COLO668 (cell line): ENCODE data around the gene AADAT.

ENCODE experiments used
- DNase-seq: peaks from one replicate; lab custom pipeline; 2025; ENCODE audit not compliant: unreplicated experiment; lab: John Stamatoyannopoulos, UW

Gene AADAT

DNA sequence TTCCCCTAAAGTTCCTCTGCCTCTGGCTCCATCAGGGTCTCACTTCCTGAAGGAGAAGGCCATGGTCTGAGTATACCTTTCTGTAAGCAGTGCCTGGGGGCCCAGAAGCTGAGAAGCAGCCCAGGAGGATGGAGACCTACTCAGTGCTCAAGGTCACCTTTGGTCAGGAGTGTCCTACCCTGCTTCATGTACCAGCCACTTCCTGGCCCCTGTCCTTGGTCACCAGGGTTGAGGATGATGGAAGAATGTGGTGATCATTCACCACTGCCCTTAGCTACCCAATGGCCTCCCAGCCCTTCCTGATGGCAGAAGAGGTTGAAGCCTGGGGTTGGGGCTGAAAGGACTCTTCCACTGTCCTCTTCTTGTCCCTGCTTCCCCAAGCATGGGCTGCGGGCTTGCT, 54.5 kb downstream of the AADAT start:
- DNase-seq: no peak

DNA sequence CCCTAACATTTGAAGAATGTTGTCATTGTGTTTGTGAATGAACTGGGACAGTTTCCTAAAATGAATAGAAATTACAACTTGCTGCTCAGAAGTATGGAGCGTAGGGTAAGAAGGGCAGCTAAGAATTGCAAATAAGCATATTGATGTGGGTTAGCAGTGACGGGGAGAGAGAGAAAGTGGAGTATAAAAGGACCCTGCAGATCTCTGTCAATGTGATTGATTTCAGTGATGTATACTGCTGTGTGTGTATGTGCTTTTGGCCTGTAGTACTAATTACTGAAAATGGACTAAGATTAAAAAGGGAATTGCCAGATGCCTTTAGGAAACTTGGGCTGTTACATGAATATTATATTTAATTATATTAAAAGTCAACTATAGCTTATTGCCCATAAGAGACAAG, 55.8 kb downstream of the AADAT start:
- no peak for DNase-seq

DNA sequence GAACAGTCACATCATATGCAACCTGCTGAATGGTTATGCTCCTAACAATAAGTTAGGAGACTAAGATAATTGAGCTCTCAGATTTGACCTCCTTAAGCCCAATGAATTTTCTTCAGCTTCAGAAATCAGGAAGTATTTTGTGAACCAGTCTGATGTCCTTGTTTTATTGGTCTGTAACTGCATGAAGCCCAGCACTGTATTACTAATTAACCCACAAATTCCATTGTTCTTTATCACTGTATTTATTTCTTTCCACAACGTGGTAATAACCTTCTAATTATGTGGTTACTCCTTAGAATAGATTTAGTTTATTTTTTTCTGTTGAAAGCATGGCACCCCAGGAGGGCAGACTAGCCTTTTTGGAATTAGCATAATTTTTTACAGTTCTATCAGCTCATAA, 59.6 kb downstream of the AADAT start:
- no peak for DNase-seq

DNA sequence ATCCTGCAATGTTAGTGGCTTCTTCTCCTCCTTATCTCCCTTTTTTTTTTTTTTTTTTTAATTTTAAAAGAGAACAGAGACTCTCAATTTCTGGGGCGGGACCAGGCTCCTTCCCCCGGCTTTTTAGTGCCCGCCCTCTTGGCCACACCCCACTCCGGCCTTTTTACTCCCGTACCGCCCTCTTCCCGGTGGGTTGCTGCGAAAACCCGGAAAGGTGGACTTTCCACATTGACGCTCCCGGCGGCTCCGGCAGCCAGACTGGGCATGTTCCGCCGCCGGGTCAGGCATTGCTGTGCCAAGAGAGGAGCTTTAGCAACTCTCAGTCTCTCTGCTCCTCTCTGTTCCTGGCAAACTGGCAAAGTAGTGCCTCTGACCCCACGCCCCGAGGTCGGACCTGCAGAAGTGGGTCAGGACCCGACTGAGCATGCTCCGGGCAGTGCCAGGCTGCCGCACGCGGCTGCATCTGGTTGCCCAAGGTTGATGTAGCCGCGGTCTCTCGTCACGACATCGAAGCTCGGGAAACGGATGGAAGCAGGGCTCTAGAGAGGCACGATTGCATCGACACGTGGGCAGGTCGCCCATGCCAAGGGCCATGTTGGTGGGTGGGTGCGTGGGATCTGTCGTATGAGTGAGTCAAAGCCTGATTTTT, 62.5 kb downstream of the AADAT start:
- peak; percentile 93 for DNase-seq

DNA sequence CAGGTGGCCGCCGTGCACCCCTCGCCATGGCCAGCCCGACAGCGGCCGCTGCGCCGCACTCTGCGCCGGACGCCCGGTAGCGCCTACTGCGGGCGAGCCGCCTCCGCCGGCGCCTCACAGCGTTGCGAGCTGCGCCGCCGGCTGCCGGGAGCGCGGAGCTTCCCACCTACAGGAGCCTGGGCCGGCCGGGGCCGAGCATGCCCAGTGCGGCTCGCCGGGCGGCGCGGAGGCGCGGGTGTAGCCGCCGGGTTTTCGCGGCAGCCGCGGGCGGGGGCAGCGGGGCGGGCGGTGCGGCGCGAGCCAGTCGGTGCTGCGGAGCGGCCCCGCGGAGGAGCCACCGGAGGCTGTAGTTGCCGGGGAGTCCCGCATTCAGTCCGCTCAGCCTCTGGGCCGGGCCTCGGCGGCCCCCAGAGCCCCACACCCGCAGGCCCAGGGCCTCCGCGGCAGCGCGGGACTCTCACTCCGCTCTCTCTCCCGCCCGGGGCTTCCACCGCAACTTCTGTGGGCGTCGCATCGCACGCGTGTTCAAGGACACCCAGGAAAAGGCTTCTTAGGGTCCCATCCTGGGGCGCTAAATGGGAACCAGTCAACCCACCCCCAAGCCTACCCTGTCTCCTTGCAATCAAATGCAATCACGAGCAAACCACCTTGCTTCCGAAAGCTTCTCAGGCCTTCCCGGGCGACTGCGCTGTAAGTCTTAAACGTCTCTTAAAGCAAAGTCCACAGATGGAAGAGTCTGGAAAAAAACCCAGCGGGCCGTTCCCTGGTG, 63.3 kb downstream of the AADAT start, which contains the start of gene MFAP3L:
TSS of gene MFAP3L (minus strand) at position 143 of the 769 bp plus-strand sequence. CDS start 20,518 bp downstream, outside the sequence.
- DNase-seq: peak; percentile 93

DNA sequence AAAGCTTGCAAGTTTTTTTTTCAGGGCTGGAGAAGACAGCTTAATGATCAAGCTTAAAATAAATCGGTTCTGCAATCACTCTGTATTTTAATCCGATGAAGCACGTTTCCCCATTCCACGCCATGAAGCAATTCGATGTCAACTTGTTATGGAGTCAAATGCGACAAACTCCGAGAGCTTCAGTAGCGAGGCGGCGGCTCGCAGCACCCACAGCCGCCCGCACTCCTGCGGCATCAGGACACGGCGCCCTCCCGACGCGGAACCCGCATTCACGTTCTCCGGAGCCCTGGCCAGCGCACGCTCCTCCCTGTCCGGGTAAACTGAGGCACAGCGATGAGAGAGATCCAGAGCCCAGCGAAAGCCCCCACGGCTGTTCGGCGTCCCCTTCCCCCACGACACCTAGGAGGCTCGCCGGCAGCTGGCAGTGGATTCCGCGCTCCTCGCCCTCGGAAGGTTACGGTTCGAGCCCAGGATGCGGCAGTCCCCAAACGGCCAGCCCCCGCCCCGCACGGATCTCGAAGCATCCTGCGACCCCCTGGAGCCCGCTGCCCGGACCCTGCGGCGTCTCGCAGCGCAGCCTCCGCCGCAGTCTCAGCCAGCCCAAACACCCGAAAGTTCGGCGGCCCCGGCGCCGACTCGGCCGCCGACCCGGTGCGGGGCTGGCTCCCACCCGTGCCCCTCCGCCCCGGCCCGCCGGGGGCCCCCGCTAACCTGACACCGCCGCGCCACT, 64.1 kb downstream of the AADAT start:
- DNase-seq: no peak

DNA sequence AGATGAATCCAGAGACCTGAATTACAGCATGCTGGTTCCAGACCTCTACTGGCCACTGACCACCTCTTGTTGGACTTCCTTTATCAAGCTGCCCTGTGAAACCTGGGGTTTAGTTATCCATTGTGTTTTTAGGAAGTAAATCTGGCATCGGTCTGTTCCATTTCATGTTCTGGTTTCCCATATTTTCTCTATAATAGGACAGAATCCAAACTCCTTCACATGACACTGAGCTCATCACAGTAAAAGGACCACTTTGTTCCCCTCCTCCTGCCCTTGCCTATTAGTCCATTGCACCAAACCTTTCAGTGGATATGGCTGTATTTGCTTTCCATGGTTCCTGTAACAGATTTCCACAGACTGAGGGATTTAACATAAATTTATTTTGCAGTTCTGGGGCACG, 67.5 kb downstream of the AADAT start:
- no peak for DNase-seq

DNA sequence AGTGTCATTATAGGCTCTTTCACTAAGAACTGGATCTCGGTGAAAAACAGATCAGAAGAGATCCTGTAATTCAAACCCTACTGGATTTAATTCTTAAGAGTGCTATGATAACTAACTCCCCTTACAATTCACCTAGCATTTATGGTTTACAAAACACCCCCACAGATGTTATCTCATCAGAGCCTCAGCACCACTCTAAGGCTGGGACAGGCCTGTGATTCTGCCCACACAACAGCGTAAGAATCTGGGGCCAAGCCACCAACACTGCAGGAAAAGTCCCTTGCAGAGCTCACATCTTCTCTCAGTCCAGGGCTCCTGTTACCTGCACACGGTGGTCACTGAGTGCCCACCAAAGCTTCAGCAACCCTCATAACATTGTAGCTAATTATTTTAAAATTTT, 72.5 kb downstream of the AADAT start:
- DNase-seq: no peak

DNA sequence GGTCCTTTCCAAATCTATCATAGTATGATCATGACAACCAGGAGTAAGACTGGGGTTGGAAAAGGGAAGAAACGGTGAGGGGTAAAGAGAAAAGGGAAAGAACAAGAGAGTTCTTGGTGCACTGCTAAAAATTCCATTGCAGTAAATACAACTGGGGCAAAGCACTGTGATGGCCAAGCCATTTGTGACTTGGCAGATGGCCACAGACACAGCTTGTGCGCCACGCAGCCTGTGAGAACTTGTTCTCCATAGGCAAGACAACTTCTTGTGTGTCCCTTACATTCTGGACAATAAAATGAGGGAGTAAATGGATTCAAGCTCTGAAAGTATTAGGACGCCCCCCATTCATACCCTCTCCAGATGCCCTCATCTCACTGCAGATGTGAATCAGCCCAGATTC, 74.5 kb downstream of the AADAT start:
- DNase-seq: no peak

DNA sequence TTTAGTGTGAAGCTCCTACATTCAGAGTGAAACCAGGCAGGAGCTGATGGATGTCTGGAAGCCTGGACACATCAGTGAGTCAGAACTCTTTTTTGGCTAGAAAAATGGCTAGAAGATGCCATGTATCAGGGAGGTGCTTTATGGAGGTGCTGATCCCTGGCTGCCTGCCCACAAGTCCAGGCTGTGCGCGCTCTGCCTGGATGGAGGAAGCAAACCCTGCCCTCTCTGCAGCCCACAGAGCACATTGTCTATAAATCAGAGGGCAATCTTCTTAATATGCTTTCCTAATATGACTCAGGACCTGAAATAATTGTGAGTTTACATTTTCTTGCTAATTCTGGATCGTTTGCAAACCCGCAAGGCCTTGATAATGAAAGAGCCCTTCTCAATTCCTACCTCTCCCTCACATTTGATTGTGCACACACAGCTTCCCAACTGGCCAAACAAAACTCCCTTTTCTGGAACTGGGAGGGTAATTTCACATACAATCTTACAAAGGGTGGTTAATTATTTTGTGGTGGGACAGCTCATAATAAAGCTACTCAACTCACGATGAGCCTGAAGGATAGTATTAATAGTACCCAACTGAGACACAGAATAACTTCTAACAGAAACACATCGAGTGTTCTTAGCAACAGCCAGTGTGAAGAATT, 75.3 kb downstream of the AADAT start:
- no peak for DNase-seq

DNA sequence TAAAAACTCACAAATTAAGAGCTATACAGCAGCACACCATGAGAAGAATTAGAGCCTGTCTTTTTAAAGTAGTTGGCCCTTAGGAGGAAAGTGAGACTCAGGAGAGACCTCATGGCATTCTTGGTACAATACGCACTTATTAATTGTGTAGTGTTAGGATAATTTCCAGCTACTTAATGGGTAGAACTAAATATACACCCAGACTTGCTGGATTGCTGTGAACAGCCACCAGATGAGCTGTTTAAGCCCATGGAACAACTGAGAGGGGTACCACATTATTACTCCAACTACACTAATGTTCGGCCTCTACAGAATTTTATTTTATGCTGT, 77.2 kb downstream of the AADAT start:
- no peak for DNase-seq

DNA sequence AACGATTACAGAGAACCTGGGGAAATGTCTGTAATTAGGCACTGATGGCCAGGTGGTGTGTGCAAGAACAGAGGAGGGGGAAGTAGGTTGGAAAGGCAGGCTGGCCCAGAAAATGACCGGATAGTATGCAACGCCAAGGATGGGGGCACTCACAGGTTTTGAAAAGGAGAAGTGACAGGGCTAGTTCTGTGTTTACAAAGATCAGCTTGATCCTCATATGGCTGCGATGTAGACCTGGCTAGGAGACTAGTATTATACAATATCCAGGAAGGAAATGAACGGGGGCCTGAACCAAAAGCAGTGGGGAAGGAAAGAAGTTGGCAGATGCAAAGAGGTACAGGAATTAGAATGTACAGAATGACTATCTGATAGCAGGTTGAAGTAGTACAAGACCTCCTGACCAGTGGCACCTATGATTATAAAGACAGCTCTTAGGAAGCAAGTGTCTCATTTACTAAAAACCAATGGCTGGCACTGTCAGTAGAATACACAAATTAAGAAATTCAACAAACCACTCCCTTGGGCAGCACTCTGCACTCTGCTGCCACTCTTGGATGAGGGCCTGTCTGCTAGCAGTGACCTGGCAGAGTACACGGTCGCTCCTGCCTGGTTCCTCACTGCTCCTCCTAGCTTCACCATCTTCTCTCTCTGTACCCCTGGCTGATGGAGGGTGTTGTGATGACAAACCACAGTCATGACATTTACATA, 77.7 kb downstream of the AADAT start:
- DNase-seq: no peak
